WTC11 (cell line): ENCODE measurements around the gene ZBTB20. TPM values are rescaled to one million over a fixed set of nuclear protein-coding genes. Genes with fewer than 3 reads are reported as not detected.

Source experiments
- ATAC-seq: fragments of 200-7000 bp; cut with Tn5 transposase; 2 replicates; pipeline ENCODE4 v1.10.0; 2021; ENCODE audit warnings: mild to moderate bottlenecking, moderate library complexity
- CTCF ChIA-PET: fragments of 300-600 bp; sonication (Branson Sonifier 250); formaldehyde crosslinking; loops from one replicate; lab custom pipeline; 2021; ENCODE audit warnings: antibody characterized with exemption; lab: Charles Lee
- POLR2A ChIA-PET: fragments of 350-600 bp; sonication (Branson Sonifier 250); formaldehyde crosslinking; loops from one replicate; lab custom pipeline; 2021; ENCODE audit warnings: antibody characterized with exemption; lab: Charles Lee
- DNase-seq: peaks from one replicate; pipeline ENCODE4 v3.0.0; 2021; ENCODE audit warnings: low spot score
- H3K27ac Mint-ChIP-seq: 2 replicates; pipeline ENCODE4 v1.8.0; 2021; ENCODE audit warnings: mixed read lengths
- H3K27me3 Mint-ChIP-seq: 2 replicates; pipeline ENCODE4 v1.8.0; 2021; ENCODE audit warnings: low read depth, mild to moderate bottlenecking, moderate library complexity, mixed read lengths
- H3K36me3 Mint-ChIP-seq: 2 replicates; pipeline ENCODE4 v1.8.0; 2021; ENCODE audit warnings: mixed read lengths
- H3K4me1 Mint-ChIP-seq: 2 replicates; pipeline ENCODE4 v1.8.0; 2022; ENCODE audit warnings: mixed read lengths
- H3K4me3 Mint-ChIP-seq: 2 replicates; pipeline ENCODE4 v1.8.0; 2021; ENCODE audit warnings: mild to moderate bottlenecking, moderate library complexity, mixed read lengths
- H3K9me3 Mint-ChIP-seq: 2 replicates; pipeline ENCODE4 v1.8.0; 2021; ENCODE audit warnings: mixed read lengths
- CBFB ChIP-seq: sonication (generic); formaldehyde crosslinking; IDR thresholded peaks from 2 replicates; pipeline ENCODE4 v1.8.1; 2022; ENCODE audit warnings: mild to moderate bottlenecking, low read depth, missing genetic modification reagents
- CREB1 ChIP-seq: sonication (generic); formaldehyde crosslinking; IDR thresholded peaks from 2 replicates; pipeline ENCODE4 v1.8.0; 2023; ENCODE audit warnings: mild to moderate bottlenecking, missing genetic modification reagents
- CREM ChIP-seq: sonication (generic); formaldehyde crosslinking; IDR thresholded peaks from 2 replicates; pipeline ENCODE4 v1.8.1; 2022; ENCODE audit warnings: mild to moderate bottlenecking, missing genetic modification reagents, moderate library complexity
- ELF4 ChIP-seq: sonication (generic); formaldehyde crosslinking; IDR thresholded peaks from 2 replicates; pipeline ENCODE4 v1.8.1; 2022; ENCODE audit warnings: low read depth, mild to moderate bottlenecking, moderate library complexity, missing genetic modification reagents
- GABPB1 ChIP-seq: sonication (generic); formaldehyde crosslinking; IDR thresholded peaks from 2 replicates; pipeline ENCODE4 v1.8.1; 2023; ENCODE audit warnings: mild to moderate bottlenecking, missing genetic modification reagents
- GRHL2 ChIP-seq: fragments of 250-450 bp; sonication (Bioruptor Pico); IDR thresholded peaks from 2 replicates; pipeline ENCODE4 v1.8.0; 2022; ENCODE audit warnings: mild to moderate bottlenecking, moderate library complexity; ENCODE audit not compliant: insufficient replicate concordance, severe bottlenecking
- MAX ChIP-seq: sonication (generic); formaldehyde crosslinking; IDR thresholded peaks from 2 replicates; pipeline ENCODE4 v1.8.0; 2022; ENCODE audit warnings: mild to moderate bottlenecking, missing genetic modification reagents
- MLX ChIP-seq: sonication (generic); formaldehyde crosslinking; IDR thresholded peaks from 2 replicates; pipeline ENCODE4 v1.8.1; 2023; ENCODE audit warnings: mild to moderate bottlenecking, missing genetic modification reagents, moderate library complexity
- NFE2L1 ChIP-seq: sonication (generic); formaldehyde crosslinking; IDR thresholded peaks from 2 replicates; pipeline ENCODE4 v1.8.1; 2023; ENCODE audit warnings: missing genetic modification reagents
- SOX15 ChIP-seq: fragments of 250-450 bp; sonication (Bioruptor Pico); IDR thresholded peaks from 2 replicates; pipeline ENCODE4 v1.9.0; 2021; ENCODE audit warnings: mild to moderate bottlenecking
- SP1 ChIP-seq: sonication (generic); formaldehyde crosslinking; conservative IDR thresholded peaks from 2 replicates; pipeline ENCODE4 v1.8.1; 2022; ENCODE audit warnings: missing genetic modification reagents
- STAT6 ChIP-seq: sonication (generic); formaldehyde crosslinking; conservative IDR thresholded peaks from 2 replicates; pipeline ENCODE4 v1.8.1; 2023; ENCODE audit warnings: mild to moderate bottlenecking, low read depth, missing genetic modification reagents, moderate library complexity
- TP53 ChIP-seq: sonication (generic); formaldehyde crosslinking; IDR thresholded peaks from 2 replicates; pipeline ENCODE4 v1.8.1; 2023; ENCODE audit warnings: mild to moderate bottlenecking, missing genetic modification reagents
- ZBTB21 ChIP-seq: sonication (generic); formaldehyde crosslinking; IDR thresholded peaks from 2 replicates; pipeline ENCODE4 v1.8.1; 2023; ENCODE audit warnings: mild to moderate bottlenecking, missing genetic modification reagents, borderline replicate concordance
- ZBTB43 ChIP-seq: sonication (generic); formaldehyde crosslinking; IDR thresholded peaks from 2 replicates; pipeline ENCODE4 v1.8.1; 2023; ENCODE audit warnings: mild to moderate bottlenecking, missing genetic modification reagents
- ZNF219 ChIP-seq: sonication (generic); formaldehyde crosslinking; IDR thresholded peaks from 2 replicates; pipeline ENCODE4 v1.8.0; 2023; ENCODE audit warnings: missing genetic modification reagents, mild to moderate bottlenecking, borderline replicate concordance
- ZNF232 ChIP-seq: sonication (generic); formaldehyde crosslinking; IDR thresholded peaks from 2 replicates; pipeline ENCODE4 v1.8.0; 2022; ENCODE audit warnings: mild to moderate bottlenecking, missing genetic modification reagents
- ZNF396 ChIP-seq: fragments of 250-450 bp; sonication (Bioruptor Pico); IDR thresholded peaks from 2 replicates; pipeline ENCODE4 v1.8.0; 2021; ENCODE audit warnings: mild to moderate bottlenecking, moderate library complexity, borderline replicate concordance
- total RNA-seq: library from RNA; stranded (reverse); gene quantifications from 3 replicates; pipeline ENCODE4 v1.2.3, GENCODE V29; 2021
- TF ChIP-seq, protein P1 (sequence below): sonication (generic); formaldehyde crosslinking; IDR thresholded peaks from 2 replicates; pipeline ENCODE4 v1.8.1; 2022; ENCODE audit warnings: low read depth, mild to moderate bottlenecking, moderate library complexity, missing genetic modification reagents, borderline replicate concordance
- TF ChIP-seq, protein P2 (sequence below): sonication (generic); formaldehyde crosslinking; IDR thresholded peaks from 2 replicates; pipeline ENCODE4 v1.8.0; 2023; ENCODE audit warnings: mild to moderate bottlenecking, missing genetic modification reagents
- TF ChIP-seq, protein P3 (sequence below): sonication (generic); formaldehyde crosslinking; conservative IDR thresholded peaks from 2 replicates; pipeline ENCODE4 v1.8.1; 2022; ENCODE audit warnings: mild to moderate bottlenecking, missing genetic modification reagents
- TF ChIP-seq, protein P4 (sequence below): sonication (generic); formaldehyde crosslinking; IDR thresholded peaks from 2 replicates; pipeline ENCODE4 v1.8.0; 2022; ENCODE audit warnings: mild to moderate bottlenecking, missing genetic modification reagents

ZBTB20 gene
- total RNA-seq, 1 experiment from 2014 or later = 1.5 TPM

- CTCF ChIA-PET = no interaction called here
- Mint-ChIP-seq H3K36me3 (no peaks in the 10 kb centered on the region), H3K27me3 (no peaks in the 10 kb centered on the region), H3K4me1 (peaks cover 21% of the 10 kb centered on the region), H3K27ac (no peak overlapping the region), H3K9me3 (no peaks in the 10 kb centered on the region), H3K4me3 (no peak overlapping the region)
- ATAC-seq (no peak), DNase-seq (no peak)
- POLR2A ChIA-PET = interaction anchor here (0.5 kb wide), 1 partner anchor 631 kb away, joined by 3 read pairs; no protein-coding TSS in a partner anchor
- TF ChIP-seq SOX15 (no peak), GABPB1 (CRISPR knock-in tag) (no peak), CBFB (no peak), ZNF396 (CRISPR knock-in tag) (no peak), ELF4 (no peak), CREB1 (no peak), ZBTB21 (no peak), SP1 (no peak), TP53 (CRISPR knock-in tag) (no peak), STAT6 (no peak)
- TF ChIP-seq, protein P1, sequence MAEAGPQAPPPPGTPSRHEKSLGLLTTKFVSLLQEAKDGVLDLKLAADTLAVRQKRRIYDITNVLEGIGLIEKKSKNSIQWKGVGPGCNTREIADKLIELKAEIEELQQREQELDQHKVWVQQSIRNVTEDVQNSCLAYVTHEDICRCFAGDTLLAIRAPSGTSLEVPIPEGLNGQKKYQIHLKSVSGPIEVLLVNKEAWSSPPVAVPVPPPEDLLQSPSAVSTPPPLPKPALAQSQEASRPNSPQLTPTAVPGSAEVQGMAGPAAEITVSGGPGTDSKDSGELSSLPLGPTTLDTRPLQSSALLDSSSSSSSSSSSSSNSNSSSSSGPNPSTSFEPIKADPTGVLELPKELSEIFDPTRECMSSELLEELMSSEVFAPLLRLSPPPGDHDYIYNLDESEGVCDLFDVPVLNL (CRISPR knock-in tag) = no peak
- TF ChIP-seq, protein P2, sequence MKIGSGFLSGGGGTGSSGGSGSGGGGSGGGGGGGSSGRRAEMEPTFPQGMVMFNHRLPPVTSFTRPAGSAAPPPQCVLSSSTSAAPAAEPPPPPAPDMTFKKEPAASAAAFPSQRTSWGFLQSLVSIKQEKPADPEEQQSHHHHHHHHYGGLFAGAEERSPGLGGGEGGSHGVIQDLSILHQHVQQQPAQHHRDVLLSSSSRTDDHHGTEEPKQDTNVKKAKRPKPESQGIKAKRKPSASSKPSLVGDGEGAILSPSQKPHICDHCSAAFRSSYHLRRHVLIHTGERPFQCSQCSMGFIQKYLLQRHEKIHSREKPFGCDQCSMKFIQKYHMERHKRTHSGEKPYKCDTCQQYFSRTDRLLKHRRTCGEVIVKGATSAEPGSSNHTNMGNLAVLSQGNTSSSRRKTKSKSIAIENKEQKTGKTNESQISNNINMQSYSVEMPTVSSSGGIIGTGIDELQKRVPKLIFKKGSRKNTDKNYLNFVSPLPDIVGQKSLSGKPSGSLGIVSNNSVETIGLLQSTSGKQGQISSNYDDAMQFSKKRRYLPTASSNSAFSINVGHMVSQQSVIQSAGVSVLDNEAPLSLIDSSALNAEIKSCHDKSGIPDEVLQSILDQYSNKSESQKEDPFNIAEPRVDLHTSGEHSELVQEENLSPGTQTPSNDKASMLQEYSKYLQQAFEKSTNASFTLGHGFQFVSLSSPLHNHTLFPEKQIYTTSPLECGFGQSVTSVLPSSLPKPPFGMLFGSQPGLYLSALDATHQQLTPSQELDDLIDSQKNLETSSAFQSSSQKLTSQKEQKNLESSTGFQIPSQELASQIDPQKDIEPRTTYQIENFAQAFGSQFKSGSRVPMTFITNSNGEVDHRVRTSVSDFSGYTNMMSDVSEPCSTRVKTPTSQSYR (CRISPR knock-in tag) = no peak
- TF ChIP-seq, protein P3, sequence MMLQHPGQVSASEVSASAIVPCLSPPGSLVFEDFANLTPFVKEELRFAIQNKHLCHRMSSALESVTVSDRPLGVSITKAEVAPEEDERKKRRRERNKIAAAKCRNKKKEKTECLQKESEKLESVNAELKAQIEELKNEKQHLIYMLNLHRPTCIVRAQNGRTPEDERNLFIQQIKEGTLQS (CRISPR knock-in tag) = no peak
Measured at GRCh38 chr3:114626751-114627150, 520.3 kb downstream of the ZBTB20 start.

DNA sequence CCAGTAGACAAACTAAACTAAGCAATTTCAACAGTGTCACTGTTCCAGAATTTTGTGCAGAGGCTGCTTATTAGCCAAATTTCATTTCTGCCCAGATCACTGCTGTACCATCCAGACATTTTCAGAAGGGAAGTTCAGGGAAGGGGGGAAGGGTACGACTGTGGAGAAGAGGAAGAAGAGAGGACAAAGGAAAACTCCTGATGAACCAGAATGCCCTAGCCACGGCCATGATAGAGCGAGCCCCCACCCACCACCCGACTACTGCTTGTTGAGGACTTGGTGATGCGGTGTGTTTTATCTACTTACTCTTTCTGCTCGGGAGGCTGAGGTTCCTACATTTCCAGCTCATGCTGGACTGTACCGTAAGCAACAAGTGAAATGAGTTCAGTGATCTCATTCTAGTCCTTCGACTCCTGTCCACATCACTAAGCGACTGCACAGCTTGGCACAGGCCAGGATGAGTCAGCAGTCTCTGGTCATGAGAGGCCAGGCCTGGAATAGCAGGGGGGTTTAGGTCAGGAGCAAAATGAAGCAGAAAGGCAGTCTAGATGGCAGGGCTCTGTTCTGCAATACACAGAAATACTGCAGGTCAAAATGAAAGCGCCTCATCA lies 522.4 kb downstream of the ZBTB20 start:
- Mint-ChIP-seq H3K27ac (peak overlapping the region; percentile 10; the same call in 1 of the 2 replicates), H3K9me3 (no peaks in the 10 kb centered on the region), H3K27me3 (no peaks in the 10 kb centered on the region), H3K36me3 (no peaks in the 10 kb centered on the region), H3K4me3 (no peak overlapping the region), H3K4me1 (peaks cover 21% of the 10 kb centered on the region)
- ChIA-PET CTCF (no interaction called here), POLR2A (no interaction called here)
- TF ChIP-seq NFE2L1 (peak; percentile 38; the same call in 1 of the 2 replicates), ZNF232 (CRISPR knock-in tag) (no peak), MLX (CRISPR knock-in tag) (no peak)
- no peak for DNase-seq
- ATAC-seq = peak; percentile 59

DNA sequence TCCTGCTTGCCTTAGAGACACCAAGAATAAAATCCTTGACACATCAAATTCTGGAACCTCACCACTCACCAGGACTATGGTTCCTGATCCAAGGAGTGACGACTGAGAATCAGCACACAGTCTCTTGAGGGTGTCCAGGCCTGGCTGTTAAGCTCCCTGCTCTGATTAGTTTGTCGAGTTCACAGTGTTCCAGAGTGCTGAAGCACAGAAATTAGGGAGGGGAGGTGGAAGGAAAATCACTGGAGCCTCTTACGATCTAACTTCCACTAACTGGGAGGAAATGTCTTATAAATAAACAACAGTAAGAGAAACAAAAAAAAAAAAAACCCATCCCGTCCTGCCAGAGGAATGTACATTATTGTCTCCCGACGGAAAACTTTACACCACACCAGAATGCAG lies 523.0 kb downstream of the ZBTB20 start:
- CTCF ChIA-PET = no interaction called here
- ATAC-seq (no peak), DNase-seq (no peak)
- Mint-ChIP-seq H3K36me3 (no peaks in the 10 kb centered on the region), H3K9me3 (no peaks in the 10 kb centered on the region), H3K4me1 (peaks cover 21% of the 10 kb centered on the region), H3K4me3 (no peak overlapping the region), H3K27me3 (no peaks in the 10 kb centered on the region), H3K27ac (no peak overlapping the region)
- POLR2A ChIA-PET = no interaction called here
- TF ChIP-seq ZBTB43 (CRISPR knock-in tag) (no peak), MAX (CRISPR knock-in tag) (no peak), CREM (no peak), GRHL2 (CRISPR knock-in tag) (no peak), SP1 (no peak), ZNF219 (CRISPR knock-in tag) (no peak)
- TF ChIP-seq, protein P1 (CRISPR knock-in tag) = no peak
- TF ChIP-seq, protein P4, sequence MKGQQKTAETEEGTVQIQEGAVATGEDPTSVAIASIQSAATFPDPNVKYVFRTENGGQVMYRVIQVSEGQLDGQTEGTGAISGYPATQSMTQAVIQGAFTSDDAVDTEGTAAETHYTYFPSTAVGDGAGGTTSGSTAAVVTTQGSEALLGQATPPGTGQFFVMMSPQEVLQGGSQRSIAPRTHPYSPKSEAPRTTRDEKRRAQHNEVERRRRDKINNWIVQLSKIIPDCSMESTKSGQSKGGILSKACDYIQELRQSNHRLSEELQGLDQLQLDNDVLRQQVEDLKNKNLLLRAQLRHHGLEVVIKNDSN = no peak
